Keratinocyte (primary cell): ENCODE measurements around the gene PRELID1. TPM values are rescaled to one million over a fixed set of nuclear protein-coding genes. Genes with fewer than 3 reads are reported as not detected.

Source experiments
- DNase-seq: peaks from one replicate; pipeline ENCODE4 v3.0.0-alpha.2; 2011; ENCODE audit warnings: low read depth, missing footprints, low spot score
- FAIRE-seq: peaks from 2 replicates; lab custom pipeline; 2011; peaks lifted over from hg19 to GRCh38; lab: Jason Lieb, UNC
- H2AFZ ChIP-seq: 2 replicates; pipeline ENCODE4 v1.6.0; 2012; ENCODE audit warnings: low read length, control low read depth, inconsistent platforms; ENCODE audit not compliant: control insufficient read depth
- H3K27ac ChIP-seq: 2 replicates; pipeline ENCODE4 v1.5.1; 2011; ENCODE audit warnings: low read length; ENCODE audit not compliant: control insufficient read depth, insufficient read depth
- H3K27me3 ChIP-seq: 3 replicates; pipeline ENCODE4 v1.6.0; 2011; ENCODE audit warnings: low read length; ENCODE audit not compliant: control insufficient read depth, insufficient read depth; ENCODE audit errors: extremely low read depth
- H3K36me3 ChIP-seq, 2 experiments: 2 replicates in 1 of 2; 3 replicates in 1 of 2; pipeline ENCODE4 v1.5.1; 2011; ENCODE audit warnings: low read length in 2 of 2, mild to moderate bottlenecking in 1 of 2; ENCODE audit not compliant: control insufficient read depth in 2 of 2, insufficient read depth in 2 of 2; ENCODE audit errors: extremely low read depth in 1 of 2
- H3K4me1 ChIP-seq: 3 replicates; pipeline ENCODE4 v1.5.1; 2011; ENCODE audit warnings: low read length; ENCODE audit not compliant: control insufficient read depth, insufficient read depth; ENCODE audit errors: extremely low read depth
- H3K4me2 ChIP-seq: 3 replicates; pipeline ENCODE4 v1.6.0; 2011; ENCODE audit warnings: low read depth, low read length; ENCODE audit not compliant: control insufficient read depth, insufficient read depth; ENCODE audit errors: extremely low read depth
- H3K4me3 ChIP-seq, 3 experiments: fragments of 200-600 bp in 1 of 3; sonication (generic) in 1 of 3; 2 replicates in 2 of 3; 3 replicates in 1 of 3; pipeline ENCODE4 v1.5.1; 2011 to 2016; ENCODE audit warnings: low read length in 3 of 3, mild to moderate bottlenecking in 3 of 3, control low read depth in 2 of 3, inconsistent platforms in 1 of 3, low read depth in 1 of 3, mixed read lengths in 1 of 3, mixed run types in 1 of 3, moderate library complexity in 1 of 3; ENCODE audit not compliant: control insufficient read depth in 2 of 3, insufficient read depth in 2 of 3; ENCODE audit errors: extremely low read depth in 1 of 3
- H3K79me2 ChIP-seq: 2 replicates; pipeline ENCODE4 v1.6.0; 2012; ENCODE audit warnings: low read length; ENCODE audit not compliant: control insufficient read depth, insufficient read depth
- H3K9ac ChIP-seq: 3 replicates; pipeline ENCODE4 v1.6.0; 2011; ENCODE audit warnings: low read length; ENCODE audit not compliant: control insufficient read depth, insufficient read depth; ENCODE audit errors: extremely low read depth
- H3K9me1 ChIP-seq: 3 replicates; pipeline ENCODE4 v1.6.0; 2011; ENCODE audit warnings: low read length; ENCODE audit not compliant: control insufficient read depth, insufficient read depth; ENCODE audit errors: extremely low read depth
- H3K9me3 ChIP-seq: 2 replicates; pipeline ENCODE4 v1.5.1; 2012; ENCODE audit warnings: low read depth, low read length; ENCODE audit not compliant: control insufficient read depth
- H4K20me1 ChIP-seq: 3 replicates; pipeline ENCODE4 v1.6.0; 2011; ENCODE audit warnings: low read length; ENCODE audit not compliant: control insufficient read depth, insufficient read depth; ENCODE audit errors: extremely low read depth
- CTCF ChIP-seq, 3 experiments: IDR thresholded peaks in 1 of 3; conservative IDR thresholded peaks in 1 of 3; optimal IDR thresholded peaks in 1 of 3; 2 replicates in 2 of 3; 3 replicates in 1 of 3; pipeline versions ENCODE3 to v1.5.1; 2011; ENCODE audit warnings: low read length in 3 of 3, mild to moderate bottlenecking in 3 of 3, moderate library complexity in 2 of 3, control low read depth in 1 of 3, inconsistent platforms in 1 of 3; ENCODE audit not compliant: insufficient read depth in 2 of 3; ENCODE audit errors: extremely low read depth in 1 of 3
- EZH2 ChIP-seq: IDR thresholded peaks from one replicate; pipeline ENCODE4 v1.6.1; 2012; ENCODE audit warnings: inconsistent platforms, mild to moderate bottlenecking, low read length, moderate library complexity
- dilution Hi-C: fragments of 300-500 bp; cut with MboI; formaldehyde crosslinking; loops from one replicate; pipeline ENCODE4 v1.7.0; 2020; ENCODE audit warnings: low sequenced_read_pairs; ENCODE audit not compliant: extremely low pct_ligation_motif_present
- polyA plus RNA-seq, 5 experiments: library from polyadenylated mRNA; depleted of rRNA in 3 of 5; stranded (reverse) in 3 of 5; stranded (forward) in 1 of 5; unstranded in 1 of 5; fragments of >200 nt; gene quantifications; 1 replicate in 1 of 5; 2 replicates in 3 of 5; 3 replicates in 1 of 5; pipeline versions ENCODE4 v1.2.1 to v1.2.3, GENCODE V29; 2011 to 2012; ENCODE audit warnings: missing spikeins in 2 of 5, low read depth in 1 of 5, low replicate concordance in 1 of 5

Gene PRELID1
- polyA plus RNA-seq, 1 donor (not counting 4 experiments of a cell fraction or from before 2014, with no cell fraction given) = 245 TPM

- H3K4me3 ChIP-seq = no peak overlapping the region
- H3K9ac ChIP-seq = no peak overlapping the region
- DNase-seq (no peak), FAIRE-seq (no peak)
- H3K27me3 ChIP-seq = no peaks in the 10 kb centered on the region
- H2AFZ ChIP-seq = no peak overlapping the region
- no peak overlapping the region for H3K27ac ChIP-seq
- no peaks in the 10 kb centered on the region for H3K79me2 ChIP-seq
- dilution Hi-C loops = no loop called here
- no peaks in the 10 kb centered on the region for H3K9me3 ChIP-seq
- no peaks in the 10 kb centered on the region for H3K4me1 ChIP-seq
- H3K4me2 ChIP-seq = no peak overlapping the region
- no peaks in the 10 kb centered on the region for H4K20me1 ChIP-seq
- peaks cover 2% of the 10 kb centered on the region for H3K9me1 ChIP-seq
- peaks cover 11 to 17% of the 10 kb centered on the region in 2 experiments for H3K36me3 ChIP-seq
- no peak for TF ChIP-seq CTCF (optimal IDR thresholded peaks at IDR 0.05 in 1 of 3, IDR thresholded peaks at IDR 0.05 in 1 of 3, conservative IDR thresholded peaks at IDR 0.05 in 1 of 3; ENCODE audit: extremely low read depth in 1 of 3, insufficient read depth in 2 of 3, low read length in 3 of 3)
- no peak for TF ChIP-seq EZH2
These were observed 26.7 kb upstream of the PRELID1 start for GRCh38 chr5:177276886-177277285.

- no peak for FAIRE-seq
- H3K4me3 ChIP-seq = no peak overlapping the region
These were observed 15.4 kb upstream of the PRELID1 start for GRCh38 chr5:177288191-177288590.

More at GRCh38 chr5:177288191-177288590, 15.4 kb upstream of the PRELID1 start:
- no peaks in the 10 kb centered on the region for H3K9me3 ChIP-seq
- DNase-seq = no peak
- no peak overlapping the region for H2AFZ ChIP-seq
- H3K27me3 ChIP-seq = no peaks in the 10 kb centered on the region
- no peak for TF ChIP-seq EZH2
- no peak for TF ChIP-seq CTCF (optimal IDR thresholded peaks at IDR 0.05 in 1 of 3, IDR thresholded peaks at IDR 0.05 in 1 of 3, conservative IDR thresholded peaks at IDR 0.05 in 1 of 3; ENCODE audit: extremely low read depth in 1 of 3, insufficient read depth in 2 of 3, low read length in 3 of 3)
- H3K9ac ChIP-seq = no peak overlapping the region
- H3K4me2 ChIP-seq = no peak overlapping the region
- no peaks in the 10 kb centered on the region for H3K4me1 ChIP-seq
- H3K36me3 ChIP-seq = peaks cover 16 to 18% of the 10 kb centered on the region in 2 experiments
- H3K9me1 ChIP-seq = no peaks in the 10 kb centered on the region
- H4K20me1 ChIP-seq = no peaks in the 10 kb centered on the region
- no peaks in the 10 kb centered on the region for H3K79me2 ChIP-seq
- H3K27ac ChIP-seq = no peak overlapping the region
- dilution Hi-C loops = no loop called here
